HCT116 (cell line): Measurements from ENCODE around the gene SRSF3.
"Not testable (repeated sequence)": the region's sequence is repeated elsewhere in the genome, so short reads cannot be mapped to it uniquely, and the experiment has no call there.

Source experiments
- EZH2phosphoT487 ChIP-seq: fragments of 200-600 bp; IDR thresholded peaks from 2 replicates; pipeline ENCODE4 v1.6.1; 2018; ENCODE audit warnings: antibody characterized with exemption, borderline replicate concordance
- POLR2A ChIP-seq: IDR thresholded peaks from 2 replicates; pipeline ENCODE4 v1.7.0; 2011; ENCODE audit warnings: borderline replicate concordance; ENCODE audit not compliant: insufficient read depth, insufficient read length; ENCODE audit errors: extremely low read depth
- RAD21 ChIP-seq: IDR thresholded peaks from 2 replicates; pipeline ENCODE4 v1.6.1; 2012; ENCODE audit warnings: low read depth, mild to moderate bottlenecking
- SIN3A ChIP-seq: IDR thresholded peaks from 2 replicates; pipeline ENCODE4 v1.6.1; 2012; ENCODE audit warnings: low read depth
- YY1 ChIP-seq: IDR thresholded peaks from 2 replicates; pipeline ENCODE4 v1.6.1; 2011; ENCODE audit warnings: low read length, low read depth, moderate library complexity, mild to moderate bottlenecking; ENCODE audit not compliant: insufficient replicate concordance; ENCODE audit errors: extremely low read depth
- ZNF274 ChIP-seq: fragments of 200-500 bp; sonication (Bioruptor generic); IDR thresholded peaks from 2 replicates; pipeline ENCODE4 v1.6.1; 2014; ENCODE audit warnings: mild to moderate bottlenecking, low read depth, low read length, inconsistent platforms
- TF ChIP-seq, protein P1 (sequence below), 3 experiments: fragments of 200-600 bp in 1 of 3; sonication (generic) in 1 of 3; IDR thresholded peaks in 2 of 3; conservative IDR thresholded peaks in 1 of 3; 2 replicates each; pipeline ENCODE4 v1.5.1; 2012 to 2017; ENCODE audit warnings: low read depth in 2 of 3, low read length in 2 of 3, antibody characterized with exemption in 1 of 3, borderline replicate concordance in 1 of 3, control low read depth in 1 of 3, mild to moderate bottlenecking in 1 of 3, mixed read lengths in 1 of 3, mixed run types in 1 of 3, moderate library complexity in 1 of 3; ENCODE audit not compliant: insufficient read depth in 1 of 3

- not testable (repeated sequence) for TF ChIP-seq EZH2phosphoT487, SIN3A, POLR2A, ZNF274, YY1, RAD21
- TF ChIP-seq, protein P1, sequence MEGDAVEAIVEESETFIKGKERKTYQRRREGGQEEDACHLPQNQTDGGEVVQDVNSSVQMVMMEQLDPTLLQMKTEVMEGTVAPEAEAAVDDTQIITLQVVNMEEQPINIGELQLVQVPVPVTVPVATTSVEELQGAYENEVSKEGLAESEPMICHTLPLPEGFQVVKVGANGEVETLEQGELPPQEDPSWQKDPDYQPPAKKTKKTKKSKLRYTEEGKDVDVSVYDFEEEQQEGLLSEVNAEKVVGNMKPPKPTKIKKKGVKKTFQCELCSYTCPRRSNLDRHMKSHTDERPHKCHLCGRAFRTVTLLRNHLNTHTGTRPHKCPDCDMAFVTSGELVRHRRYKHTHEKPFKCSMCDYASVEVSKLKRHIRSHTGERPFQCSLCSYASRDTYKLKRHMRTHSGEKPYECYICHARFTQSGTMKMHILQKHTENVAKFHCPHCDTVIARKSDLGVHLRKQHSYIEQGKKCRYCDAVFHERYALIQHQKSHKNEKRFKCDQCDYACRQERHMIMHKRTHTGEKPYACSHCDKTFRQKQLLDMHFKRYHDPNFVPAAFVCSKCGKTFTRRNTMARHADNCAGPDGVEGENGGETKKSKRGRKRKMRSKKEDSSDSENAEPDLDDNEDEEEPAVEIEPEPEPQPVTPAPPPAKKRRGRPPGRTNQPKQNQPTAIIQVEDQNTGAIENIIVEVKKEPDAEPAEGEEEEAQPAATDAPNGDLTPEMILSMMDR (IDR thresholded peaks at IDR 0.05 in 2 of 3, conservative IDR thresholded peaks at IDR 0.05 in 1 of 3; ENCODE audit: borderline replicate concordance in 1 of 3, insufficient read depth in 1 of 3, low read depth in 2 of 3, low read length in 2 of 3) = not testable (repeated sequence)
Observed at GRCh38 chr6:36611679-36612078, 17.5 kb downstream of the SRSF3 start.
